Measurements from ENCODE around the gene INF2.
"Not testable (repeated sequence)": the region's sequence is repeated elsewhere in the genome, so short reads cannot be mapped to it uniquely, and the experiment has no call there.

The INF2 gene

GRCh38 chr14:104739546-104740516 is 50.4 kb downstream of the INF2 start:
- DNase-seq = no peak

GRCh38 chr14:104741108-104741802 is 51.8 kb downstream of the INF2 start:
- no peak for DNase-seq

- no peak for DNase-seq
Measured at GRCh38 chr14:104741803-104742251, 52.4 kb downstream of the INF2 start.

GRCh38 chr14:104742586-104743455 is 53.4 kb downstream of the INF2 start:
- DNase-seq = no peak

GRCh38 chr14:104743461-104744380 is 54.3 kb downstream of the INF2 start:
- DNase-seq = no peak

GRCh38 chr14:104744484-104744883 is 55.1 kb downstream of the INF2 start:
- no peak for DNase-seq

GRCh38 chr14:104745431-104745830 is 56.0 kb downstream of the INF2 start:
- DNase-seq = no peak

GRCh38 chr14:104746071-104746545 is 56.7 kb downstream of the INF2 start:
- no peak for DNase-seq

GRCh38 chr14:104746934-104747481 is 57.6 kb downstream of the INF2 start:
- peak; percentile 37 to 57 for DNase-seq

- no peak for DNase-seq
Measured at GRCh38 chr14:104747876-104748275, 58.5 kb downstream of the INF2 start.

- peak; percentile 36 to 37 for DNase-seq
Measured at GRCh38 chr14:104749111-104749649, 59.8 kb downstream of the INF2 start.

- DNase-seq = no peak
Measured at GRCh38 chr14:104750056-104750752, 60.8 kb downstream of the INF2 start.

GRCh38 chr14:104750753-104751057 is 61.3 kb downstream of the INF2 start:
- DNase-seq = not testable (repeated sequence)

GRCh38 chr14:104751539-104752422 is 62.4 kb downstream of the INF2 start:
- peak in 1 of 2 experiments; percentile 30 for DNase-seq

GRCh38 chr14:104752423-104752734 is 63.0 kb downstream of the INF2 start:
- no peak for DNase-seq

- peak; percentile 99 to 100 for DNase-seq
Measured at GRCh38 chr14:104752735-104753527, 63.5 kb downstream of the INF2 start, which contains the start of gene SIVA1. Gene SIVA1 (plus strand): TSS chr14:104753147. CDS start chr14:104753202, 55 bp downstream.

- no peak for DNase-seq
Measured at GRCh38 chr14:104753528-104754212, 64.3 kb downstream of the INF2 start.
